ENCODE measurements around the gene TPRN.

TPRN gene

DNA sequence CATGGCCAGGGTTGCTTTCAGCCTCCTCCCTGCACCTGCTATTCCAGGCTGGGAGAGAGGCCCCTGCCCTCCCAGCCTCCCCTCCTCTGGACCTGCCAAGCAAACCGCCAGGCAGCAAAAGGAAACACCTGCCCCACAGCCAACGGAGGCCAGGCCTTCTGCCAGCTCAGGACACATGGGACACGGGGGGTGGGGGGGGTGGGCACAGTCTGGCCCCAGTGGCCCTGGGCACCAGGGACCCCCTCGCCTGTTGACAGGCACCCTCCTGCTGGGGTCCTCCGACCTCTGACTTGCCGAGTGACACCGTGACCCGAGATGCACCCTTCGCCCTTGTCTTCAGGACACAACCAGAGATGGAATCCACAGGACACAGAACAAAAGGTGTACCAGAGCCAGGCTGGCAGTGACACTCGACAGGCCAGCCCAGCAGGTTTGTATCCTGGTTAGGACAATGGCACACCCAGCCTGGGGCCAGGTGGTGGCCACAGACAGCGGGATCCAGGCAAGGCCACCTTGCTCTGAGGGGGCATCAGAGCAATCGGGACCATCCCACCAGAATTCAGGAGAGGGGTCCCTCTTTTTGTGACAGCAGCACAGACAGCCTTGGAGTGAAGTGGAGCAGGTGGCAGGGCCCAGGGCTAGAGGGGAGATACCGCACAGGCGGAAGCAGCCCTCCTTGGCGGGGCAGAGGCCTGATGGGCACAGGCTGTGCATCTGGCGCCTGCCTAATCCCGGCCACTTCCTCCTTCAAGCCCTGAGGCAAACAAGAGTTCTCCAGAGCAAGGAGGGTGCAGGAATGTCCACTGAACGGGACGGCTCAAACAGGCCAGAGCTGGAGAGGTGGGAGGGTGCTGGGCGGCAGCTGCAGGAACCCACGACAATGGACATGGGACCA, 27.4 kb downstream of the TPRN start:
- DNase-seq (ENCODE audit: low read depth): no peak

DNA sequence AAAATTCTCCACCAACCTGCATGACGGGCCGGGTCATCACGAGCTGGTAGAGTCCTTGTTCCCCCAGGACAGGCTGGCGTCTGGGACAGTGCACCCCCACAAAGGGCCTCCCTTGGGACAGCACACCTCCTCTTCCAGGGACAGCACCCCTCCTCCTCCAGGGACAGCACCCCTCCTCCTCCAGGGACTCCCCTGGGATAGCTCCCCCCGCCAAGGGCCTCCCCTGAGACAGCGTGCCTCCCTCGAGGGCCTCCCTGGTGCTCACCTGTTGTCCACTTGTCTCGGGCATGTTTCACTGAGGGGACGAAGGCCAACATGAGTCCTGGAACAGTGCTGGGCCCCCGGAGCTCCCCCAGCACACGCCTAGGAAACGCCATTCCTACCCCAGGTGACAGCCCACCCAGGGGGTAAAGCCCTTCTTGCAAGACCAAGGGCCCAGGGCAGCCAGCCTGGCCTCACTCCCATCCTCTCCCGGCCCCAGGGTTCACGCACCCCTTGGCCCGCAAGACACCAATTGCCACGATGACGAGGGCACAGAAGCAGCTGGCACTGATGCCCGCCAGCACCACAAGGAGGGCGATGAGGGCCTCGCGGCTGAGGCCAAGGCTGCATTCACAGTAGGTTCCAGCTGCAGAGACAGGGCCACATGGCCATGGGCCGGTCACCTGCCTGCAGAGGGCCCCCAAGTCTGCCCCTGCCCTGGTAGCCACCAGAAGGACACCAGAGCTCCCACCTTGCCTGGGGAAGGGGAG, 29.2 kb downstream of the TPRN start:
- DNase-seq (ENCODE audit: low read depth): no peak

GRCh38 chr9:137170486-137171148, 29.9 kb downstream of the TPRN start:
- no peak for DNase-seq (ENCODE audit: low read depth)

DNA sequence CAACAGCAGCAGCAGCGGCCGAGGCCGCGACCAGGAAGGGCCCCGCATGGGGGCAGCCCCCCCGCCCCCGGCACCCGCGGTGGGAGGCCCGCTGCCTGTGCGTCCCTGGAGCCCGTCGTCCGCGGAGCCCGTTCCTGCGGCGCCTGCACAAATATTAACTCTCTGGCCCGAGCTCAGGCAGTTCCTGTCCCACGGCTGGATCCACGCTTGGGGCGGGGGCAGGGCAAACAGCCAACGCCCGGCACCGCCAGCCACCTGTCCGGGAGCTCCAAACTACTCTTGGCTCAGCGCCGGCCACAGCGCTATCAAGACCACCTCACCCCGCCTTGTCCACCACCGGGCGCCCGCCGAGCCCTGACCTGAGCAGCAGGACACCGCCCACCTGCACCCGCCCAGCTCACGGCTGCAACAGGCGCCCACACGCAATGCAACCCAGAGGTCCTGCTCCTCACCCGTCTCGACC, 30.6 kb downstream of the TPRN start, which contains the start of gene LRRC26:
LRRC26 (minus strand) TSS at position 156 of the 463 bp plus-strand sequence; CDS start at position 48, 108 bp downstream.
- no peak for DNase-seq (ENCODE audit: low read depth)

DNA sequence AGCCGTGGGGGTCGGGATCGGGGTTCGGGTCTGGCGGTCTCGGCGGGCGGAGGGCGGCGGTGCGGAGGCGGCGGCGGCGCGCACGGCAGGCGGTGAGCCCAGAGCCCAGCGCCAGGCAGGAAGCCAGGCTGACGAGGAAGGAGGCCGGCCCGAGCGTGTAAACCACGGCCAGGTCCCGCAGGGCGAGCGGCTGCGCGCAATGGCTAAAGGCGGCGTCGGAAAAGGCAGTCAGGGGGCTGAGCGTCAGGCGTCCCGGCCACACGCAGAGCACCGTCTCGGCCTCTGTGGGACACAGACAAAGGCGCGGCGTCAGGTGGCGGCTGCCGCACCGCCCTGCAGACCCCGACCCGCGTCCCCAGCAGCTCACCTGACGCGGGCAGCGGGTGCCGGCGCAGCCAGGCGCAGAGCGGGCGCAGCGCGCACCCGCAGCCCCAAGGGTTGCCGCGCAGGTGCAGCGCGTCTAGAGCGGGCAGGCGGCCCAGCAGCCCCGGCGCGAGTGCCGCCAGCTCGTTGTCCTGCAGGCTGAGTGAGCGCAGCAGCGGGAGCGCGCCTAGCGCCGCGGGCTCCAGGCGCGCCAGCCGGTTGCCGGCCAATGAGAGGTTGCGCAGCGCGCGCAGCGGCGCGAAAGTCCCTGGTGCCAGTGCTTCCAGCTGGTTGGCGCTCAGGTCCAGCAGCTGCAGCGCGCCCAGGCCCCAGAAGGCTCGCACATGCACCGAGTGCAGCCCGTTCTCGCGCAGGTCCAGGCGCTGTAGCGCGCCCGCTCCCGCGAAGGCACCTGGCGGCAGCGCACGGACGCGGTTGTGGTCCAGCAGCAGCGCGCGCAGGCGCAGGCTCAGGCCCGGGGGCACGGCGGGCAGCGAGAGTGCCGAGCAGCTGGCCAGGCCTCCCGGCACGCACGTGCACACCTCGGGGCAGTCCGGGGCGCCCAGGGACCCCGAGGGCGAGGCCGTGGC, 31.4 kb downstream of the TPRN start:
- no peak for DNase-seq (ENCODE audit: low read depth)

- DNase-seq (ENCODE audit: low read depth): no peak
These were observed 32.0 kb downstream of the TPRN start for GRCh38 chr9:137168573-137168903.

DNA sequence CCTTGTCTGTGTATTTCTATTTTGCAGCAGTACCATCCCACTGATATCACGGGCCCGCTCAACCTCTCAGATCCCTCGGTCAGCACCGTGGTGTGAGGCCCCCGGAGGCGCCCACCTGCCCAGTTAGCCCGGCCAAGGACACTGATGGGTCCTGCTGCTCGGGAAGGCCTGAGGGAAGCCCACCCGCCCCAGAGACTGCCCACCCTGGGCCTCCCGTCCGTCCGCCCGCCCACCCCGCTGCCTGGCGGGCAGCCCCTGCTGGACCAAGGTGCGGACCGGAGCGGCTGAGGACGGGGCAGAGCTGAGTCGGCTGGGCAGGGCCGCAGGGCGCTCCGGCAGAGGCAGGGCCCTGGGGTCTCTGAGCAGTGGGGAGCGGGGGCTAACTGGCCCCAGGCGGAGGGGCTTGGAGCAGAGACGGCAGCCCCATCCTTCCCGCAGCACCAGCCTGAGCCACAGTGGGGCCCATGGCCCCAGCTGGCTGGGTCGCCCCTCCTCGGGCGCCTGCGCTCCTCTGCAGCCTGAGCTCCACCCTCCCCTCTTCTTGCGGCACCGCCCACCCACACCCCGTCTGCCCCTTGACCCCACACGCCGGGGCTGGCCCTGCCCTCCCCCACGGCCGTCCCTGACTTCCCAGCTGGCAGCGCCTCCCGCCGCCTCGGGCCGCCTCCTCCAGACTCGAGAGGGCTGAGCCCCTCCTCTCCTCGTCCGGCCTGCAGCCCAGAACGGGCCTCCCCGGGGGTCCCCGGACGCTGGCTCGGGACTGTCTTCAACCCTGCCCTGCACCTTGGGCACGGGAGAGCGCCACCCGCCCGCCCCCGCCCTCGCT, 32.6 kb downstream of the TPRN start:
- DNase-seq (ENCODE audit: low read depth): no peak

DNA sequence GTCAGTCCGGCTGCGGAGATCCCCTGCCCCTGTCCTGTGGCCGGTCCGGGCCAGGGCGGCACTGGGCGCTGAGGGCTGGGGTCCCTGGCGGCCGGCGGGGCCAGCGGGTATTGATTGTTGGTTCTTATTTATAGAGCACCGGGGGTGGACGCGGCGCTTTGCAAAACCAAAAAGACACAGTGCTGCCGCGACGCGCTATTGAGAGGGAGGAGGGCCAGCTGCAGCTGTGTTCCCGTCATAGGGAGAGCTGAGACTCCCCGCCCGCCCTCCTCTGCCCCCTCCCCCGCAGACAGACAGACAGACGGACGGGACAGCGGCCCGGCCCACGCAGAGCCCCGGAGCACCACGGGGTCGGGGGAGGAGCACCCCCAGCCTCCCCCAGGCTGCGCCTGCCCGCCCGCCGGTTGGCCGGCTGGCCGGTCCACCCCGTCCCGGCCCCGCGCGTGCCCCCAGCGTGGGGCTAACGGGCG, 33.2 kb downstream of the TPRN start:
- no peak for DNase-seq (ENCODE audit: low read depth)

GRCh38 chr9:137166380-137167229, 33.9 kb downstream of the TPRN start:
- no peak for DNase-seq (ENCODE audit: low read depth)

DNA sequence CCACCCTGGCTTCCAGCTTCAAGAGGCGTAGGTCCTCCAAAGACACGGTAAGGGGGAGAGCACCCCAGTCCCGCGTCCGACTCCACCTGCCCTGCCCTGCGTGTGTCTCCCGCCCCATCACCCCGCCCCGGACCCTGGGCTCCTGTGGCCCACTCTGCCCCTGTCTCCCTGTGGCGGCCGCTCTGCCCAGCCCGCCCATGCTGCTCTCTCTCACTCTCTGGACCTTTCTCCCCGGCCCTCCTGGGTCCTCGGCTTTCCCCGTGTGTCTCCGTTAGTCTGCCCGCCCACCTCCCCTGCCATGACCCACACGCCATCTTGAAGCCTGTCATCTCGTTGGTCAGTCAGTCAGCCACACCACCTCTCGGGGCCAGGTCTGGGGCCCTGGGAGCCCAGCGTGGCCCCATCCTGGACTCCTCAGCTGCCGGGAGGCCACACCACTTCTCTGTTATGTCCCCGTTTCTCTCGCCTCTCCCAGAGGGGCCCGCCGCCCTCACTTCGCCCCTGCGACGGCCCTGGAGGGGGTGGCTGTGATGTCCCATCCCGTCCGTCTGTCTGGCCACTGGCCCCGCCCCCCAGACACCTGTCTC, 35.2 kb downstream of the TPRN start:
- no peak for DNase-seq (ENCODE audit: low read depth)

- no peak for DNase-seq (ENCODE audit: low read depth)
These were observed 35.9 kb downstream of the TPRN start for GRCh38 chr9:137164370-137165249.

GRCh38 chr9:137163805-137164204, 36.7 kb downstream of the TPRN start:
- no peak for DNase-seq (ENCODE audit: low read depth)

DNA sequence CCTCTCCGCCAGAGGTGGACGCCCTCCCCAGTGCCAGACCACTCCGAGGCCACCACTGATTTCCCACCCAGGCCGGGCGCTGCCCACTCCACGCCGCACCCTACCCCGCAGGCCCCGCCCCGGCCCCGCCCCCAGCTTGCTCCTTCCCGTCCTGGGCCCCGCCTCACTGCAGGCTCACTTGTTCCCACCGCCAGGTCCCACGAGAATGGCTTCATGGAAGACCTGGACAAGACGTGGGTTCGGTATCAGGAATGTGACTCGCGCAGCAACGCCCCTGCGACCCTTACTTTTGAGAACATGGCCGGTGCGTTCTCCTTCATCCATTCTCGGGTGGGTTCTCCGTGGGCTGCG, 37.2 kb downstream of the TPRN start:
- DNase-seq (ENCODE audit: low read depth): no peak

GRCh38 chr9:137162505-137163364, 37.8 kb downstream of the TPRN start:
- no peak for DNase-seq (ENCODE audit: low read depth)

GRCh38 chr9:137161558-137162486, 38.7 kb downstream of the TPRN start:
- DNase-seq (ENCODE audit: low read depth): no peak

Measured in HS-27A (cell line).